Activated T-cell treated with anti-CD3 and anti-CD28 coated beads, Interleukin-2, amount 50 U/mL, for 1 hour (primary cell): ENCODE data around the gene MAD2L1BP.
A peak's percentile ranks its signal among the peaks of the same experiment; 100 is the strongest.
"Not testable (repeated sequence)": the region's sequence is repeated elsewhere in the genome, so short reads cannot be mapped to it uniquely, and the experiment has no call there.

Experiments used
- DNase-seq: peaks from one replicate; pipeline ENCODE4 v3.0.0-alpha.2; 2020

MAD2L1BP gene

GRCh38 chr6:43635387-43636307, at the start of gene MAD2L1BP:
TSS of gene MAD2L1BP (plus strand) at chr6:43635840. CDS start at chr6:43635876, 36 bp downstream.
- DNase-seq: peak; percentile 86

- no peak for DNase-seq
These were observed 47.4 kb upstream of the MAD2L1BP start for GRCh38 chr6:43588194-43588593.

GRCh38 chr6:43589564-43589963, 46.1 kb upstream of the MAD2L1BP start:
- DNase-seq: not testable (repeated sequence)

- DNase-seq: no peak
These were observed 41.7 kb upstream of the MAD2L1BP start for GRCh38 chr6:43593938-43594337.

- DNase-seq: no peak
These were observed 35.0 kb upstream of the MAD2L1BP start for GRCh38 chr6:43600595-43600994.

- DNase-seq: no peak
These were observed 31.5 kb upstream of the MAD2L1BP start for GRCh38 chr6:43604174-43604573.

- DNase-seq: no peak
These were observed 29.6 kb upstream of the MAD2L1BP start for GRCh38 chr6:43606019-43606418.

- peak; percentile 56 for DNase-seq
These were observed 27.3 kb upstream of the MAD2L1BP start for GRCh38 chr6:43608310-43608763.

GRCh38 chr6:43608807-43609206, 26.8 kb upstream of the MAD2L1BP start:
- DNase-seq: no peak

- no peak for DNase-seq
These were observed 26.2 kb upstream of the MAD2L1BP start for GRCh38 chr6:43609402-43609801.

GRCh38 chr6:43610431-43610830, 25.2 kb upstream of the MAD2L1BP start:
- DNase-seq: no peak

- no peak for DNase-seq
These were observed 21.8 kb upstream of the MAD2L1BP start for GRCh38 chr6:43613721-43614395.

GRCh38 chr6:43614396-43614730, 21.3 kb upstream of the MAD2L1BP start:
- DNase-seq: no peak

- no peak for DNase-seq
These were observed 18.7 kb upstream of the MAD2L1BP start for GRCh38 chr6:43616725-43617472.

- DNase-seq: no peak
These were observed 14.4 kb upstream of the MAD2L1BP start for GRCh38 chr6:43621078-43621835.

- DNase-seq: no peak
These were observed 13.8 kb upstream of the MAD2L1BP start for GRCh38 chr6:43621836-43622180.

GRCh38 chr6:43622541-43622940, 13.1 kb upstream of the MAD2L1BP start:
- DNase-seq: no peak

GRCh38 chr6:43623880-43624785, 11.5 kb upstream of the MAD2L1BP start:
- DNase-seq: no peak

GRCh38 chr6:43624786-43625288, 10.8 kb upstream of the MAD2L1BP start:
- no peak for DNase-seq

- no peak for DNase-seq
These were observed 10.1 kb upstream of the MAD2L1BP start for GRCh38 chr6:43625393-43625992.
